WTC11 (cell line): Measurements from ENCODE around the gene PBX3.

Experiments used
- FOXJ3 ChIP-seq: sonication (generic); formaldehyde crosslinking; IDR thresholded peaks from 2 replicates; pipeline ENCODE4 v1.9.0; 2021; ENCODE audit warnings: missing genetic modification reagents, mild to moderate bottlenecking, borderline replicate concordance
- JUN ChIP-seq: sonication (generic); formaldehyde crosslinking; IDR thresholded peaks from 2 replicates; pipeline ENCODE4 v1.8.0; 2023; ENCODE audit warnings: mild to moderate bottlenecking, missing genetic modification reagents
- SMAD3 ChIP-seq: sonication (generic); formaldehyde crosslinking; IDR thresholded peaks from 2 replicates; pipeline ENCODE4 v1.8.0; 2022; ENCODE audit warnings: missing genetic modification reagents, mild to moderate bottlenecking, borderline replicate concordance
- SP1 ChIP-seq: sonication (generic); formaldehyde crosslinking; conservative IDR thresholded peaks from 2 replicates; pipeline ENCODE4 v1.8.1; 2022; ENCODE audit warnings: missing genetic modification reagents
- ZNF232 ChIP-seq: sonication (generic); formaldehyde crosslinking; IDR thresholded peaks from 2 replicates; pipeline ENCODE4 v1.8.0; 2022; ENCODE audit warnings: mild to moderate bottlenecking, missing genetic modification reagents
- TF ChIP-seq, protein P1 (sequence below): fragments of 200-600 bp; IDR thresholded peaks from 2 replicates; pipeline ENCODE4 v1.8.0; 2022; ENCODE audit warnings: antibody characterized with exemption
- TF ChIP-seq, protein P2 (sequence below): sonication (generic); formaldehyde crosslinking; conservative IDR thresholded peaks from 2 replicates; pipeline ENCODE4 v1.8.1; 2022; ENCODE audit warnings: mild to moderate bottlenecking, missing genetic modification reagents
- TF ChIP-seq, protein P3 (sequence below): sonication (generic); formaldehyde crosslinking; IDR thresholded peaks from 2 replicates; pipeline ENCODE4 v1.8.1; 2023; ENCODE audit warnings: mild to moderate bottlenecking, missing genetic modification reagents, moderate library complexity

DNA sequence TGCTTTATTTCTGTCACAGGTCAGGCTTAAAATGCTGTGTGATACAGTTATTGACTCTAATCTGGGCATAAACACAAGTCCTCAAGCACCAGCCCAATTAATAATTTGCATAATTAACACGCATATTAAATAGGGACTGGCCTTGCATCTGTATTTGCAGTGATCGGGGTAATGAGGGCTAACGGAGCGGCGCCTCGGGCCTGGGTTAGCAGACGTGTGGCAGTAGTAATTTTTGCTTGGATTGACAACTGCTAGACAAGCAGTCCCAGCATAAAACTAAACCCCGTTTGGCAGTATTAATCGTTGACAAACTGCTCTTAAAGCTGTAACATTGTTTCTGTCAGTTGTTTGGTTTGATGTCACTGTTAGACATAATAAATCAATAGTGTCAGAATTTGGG, 109.2 kb downstream of the PBX3 start:
- TF ChIP-seq, protein P1, sequence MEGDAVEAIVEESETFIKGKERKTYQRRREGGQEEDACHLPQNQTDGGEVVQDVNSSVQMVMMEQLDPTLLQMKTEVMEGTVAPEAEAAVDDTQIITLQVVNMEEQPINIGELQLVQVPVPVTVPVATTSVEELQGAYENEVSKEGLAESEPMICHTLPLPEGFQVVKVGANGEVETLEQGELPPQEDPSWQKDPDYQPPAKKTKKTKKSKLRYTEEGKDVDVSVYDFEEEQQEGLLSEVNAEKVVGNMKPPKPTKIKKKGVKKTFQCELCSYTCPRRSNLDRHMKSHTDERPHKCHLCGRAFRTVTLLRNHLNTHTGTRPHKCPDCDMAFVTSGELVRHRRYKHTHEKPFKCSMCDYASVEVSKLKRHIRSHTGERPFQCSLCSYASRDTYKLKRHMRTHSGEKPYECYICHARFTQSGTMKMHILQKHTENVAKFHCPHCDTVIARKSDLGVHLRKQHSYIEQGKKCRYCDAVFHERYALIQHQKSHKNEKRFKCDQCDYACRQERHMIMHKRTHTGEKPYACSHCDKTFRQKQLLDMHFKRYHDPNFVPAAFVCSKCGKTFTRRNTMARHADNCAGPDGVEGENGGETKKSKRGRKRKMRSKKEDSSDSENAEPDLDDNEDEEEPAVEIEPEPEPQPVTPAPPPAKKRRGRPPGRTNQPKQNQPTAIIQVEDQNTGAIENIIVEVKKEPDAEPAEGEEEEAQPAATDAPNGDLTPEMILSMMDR, result no peak
- TF ChIP-seq JUN (CRISPR knock-in tag) (no peak), SMAD3 (no peak), SP1 (CRISPR knock-in tag) (no peak), ZNF232 (CRISPR knock-in tag) (no peak), FOXJ3 (CRISPR knock-in tag) (no peak)
- TF ChIP-seq, protein P2, sequence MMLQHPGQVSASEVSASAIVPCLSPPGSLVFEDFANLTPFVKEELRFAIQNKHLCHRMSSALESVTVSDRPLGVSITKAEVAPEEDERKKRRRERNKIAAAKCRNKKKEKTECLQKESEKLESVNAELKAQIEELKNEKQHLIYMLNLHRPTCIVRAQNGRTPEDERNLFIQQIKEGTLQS (CRISPR knock-in tag), result no peak
- TF ChIP-seq, protein P3, sequence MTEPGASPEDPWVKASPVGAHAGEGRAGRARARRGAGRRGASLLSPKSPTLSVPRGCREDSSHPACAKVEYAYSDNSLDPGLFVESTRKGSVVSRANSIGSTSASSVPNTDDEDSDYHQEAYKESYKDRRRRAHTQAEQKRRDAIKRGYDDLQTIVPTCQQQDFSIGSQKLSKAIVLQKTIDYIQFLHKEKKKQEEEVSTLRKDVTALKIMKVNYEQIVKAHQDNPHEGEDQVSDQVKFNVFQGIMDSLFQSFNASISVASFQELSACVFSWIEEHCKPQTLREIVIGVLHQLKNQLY (CRISPR knock-in tag), result no peak
